Fibroblast of the aortic adventitia (primary cell): ENCODE results near the gene SATL1. TPM values are rescaled to one million over a fixed set of nuclear protein-coding genes. Genes with fewer than 3 reads are reported as not detected.

Experiments
- DNase-seq: peaks from one replicate; pipeline ENCODE4 v3.0.0-alpha.2; 2010; ENCODE audit warnings: low read depth
- H3K4me3 ChIP-seq: 2 replicates; pipeline ENCODE4 v1.5.1; 2011; ENCODE audit warnings: low read depth, mild to moderate bottlenecking, control low read depth, low read length, moderate library complexity
- CTCF ChIP-seq: IDR thresholded peaks from 2 replicates; pipeline ENCODE4 v1.5.1; 2011; ENCODE audit warnings: mild to moderate bottlenecking, low read length, control low read depth, inconsistent platforms; ENCODE audit not compliant: insufficient read depth
- total RNA-seq: library from RNA; depleted of rRNA; stranded (reverse); fragments of >200 nt; gene quantifications from 2 replicates; pipeline ENCODE4 v1.2.3, GENCODE V29; 2012; ENCODE audit warnings: low replicate concordance

Gene SATL1
- total RNA-seq, 1 donor: not detected

GRCh38 chrX:85139422-85139821 lies 104.2 kb downstream of the SATL1 start:
- no peak for DNase-seq
- no peak for TF ChIP-seq CTCF

GRCh38 chrX:85136409-85136808 lies 107.2 kb downstream of the SATL1 start:
- no peak for TF ChIP-seq CTCF
- no peak overlapping the region for H3K4me3 ChIP-seq
- DNase-seq: no peak

More at GRCh38 chrX:85139422-85139821, 104.2 kb downstream of the SATL1 start:
- no peak overlapping the region for H3K4me3 ChIP-seq

- DNase-seq: no peak
- no peak for TF ChIP-seq CTCF
- H3K4me3 ChIP-seq: no peak overlapping the region
Measured at GRCh38 chrX:85115252-85115651, 128.3 kb downstream of the SATL1 start.

- no peak for TF ChIP-seq CTCF
- H3K4me3 ChIP-seq: no peak overlapping the region
- DNase-seq: no peak
Measured at GRCh38 chrX:85114776-85115175, 128.8 kb downstream of the SATL1 start.

DNA sequence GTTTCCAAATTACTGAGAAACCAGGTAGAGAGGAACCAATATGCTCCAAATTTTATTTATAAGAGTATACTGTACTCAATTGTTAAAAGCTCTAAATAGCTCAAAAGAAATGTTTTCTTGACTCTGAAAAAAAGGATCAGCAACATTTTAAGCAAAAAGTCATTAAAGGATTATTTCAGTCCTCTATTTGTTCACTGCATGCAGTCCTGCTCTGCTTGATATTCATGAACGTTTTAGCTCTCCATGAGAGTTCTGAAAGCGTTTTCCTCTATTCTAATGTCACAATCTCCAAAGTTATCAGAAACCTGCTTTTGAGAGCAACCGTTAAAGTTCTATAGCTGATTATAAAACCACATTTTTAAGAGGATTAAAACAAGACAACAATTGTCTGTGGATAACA lies 129.4 kb downstream of the SATL1 start:
- H3K4me3 ChIP-seq: no peak overlapping the region
- TF ChIP-seq CTCF: no peak
- DNase-seq: no peak

DNA sequence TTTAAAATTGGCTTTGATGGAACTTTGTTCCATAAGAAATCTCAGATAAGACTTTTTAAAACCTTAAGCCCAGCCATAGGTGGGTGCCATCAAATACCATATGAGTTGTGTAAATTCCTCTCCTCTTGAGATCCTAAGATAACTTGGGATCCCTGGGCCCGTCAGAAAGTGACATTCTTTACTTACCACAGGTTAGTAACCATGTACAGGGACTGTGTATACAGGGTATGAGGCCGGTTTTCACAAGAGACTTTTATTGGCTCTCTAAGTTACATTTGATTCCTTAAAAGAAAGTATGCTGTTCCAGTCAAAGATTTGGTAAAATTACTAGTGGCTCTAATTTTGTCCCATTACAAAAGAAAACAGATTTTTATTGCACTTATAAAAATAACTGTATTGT lies 129.8 kb downstream of the SATL1 start:
- H3K4me3 ChIP-seq: no peak overlapping the region
- DNase-seq: no peak
- no peak for TF ChIP-seq CTCF

GRCh38 chrX:85112293-85112692 lies 131.3 kb downstream of the SATL1 start:
- no peak for DNase-seq
- TF ChIP-seq CTCF: no peak
- H3K4me3 ChIP-seq: no peak overlapping the region
